HTR-8/SVneo (cell line): Measurements from ENCODE around the gene ISCA2.

ENCODE experiments used
- DNase-seq: peaks from one replicate; pipeline ENCODE4 v3.0.0; 2011; ENCODE audit warnings: low spot score, mixed read lengths; ENCODE audit not compliant: insufficient read length
- FAIRE-seq: peaks from 2 replicates; lab custom pipeline; 2011; peaks lifted over from hg19 to GRCh38; lab: Jason Lieb, UNC

ISCA2 gene

DNA sequence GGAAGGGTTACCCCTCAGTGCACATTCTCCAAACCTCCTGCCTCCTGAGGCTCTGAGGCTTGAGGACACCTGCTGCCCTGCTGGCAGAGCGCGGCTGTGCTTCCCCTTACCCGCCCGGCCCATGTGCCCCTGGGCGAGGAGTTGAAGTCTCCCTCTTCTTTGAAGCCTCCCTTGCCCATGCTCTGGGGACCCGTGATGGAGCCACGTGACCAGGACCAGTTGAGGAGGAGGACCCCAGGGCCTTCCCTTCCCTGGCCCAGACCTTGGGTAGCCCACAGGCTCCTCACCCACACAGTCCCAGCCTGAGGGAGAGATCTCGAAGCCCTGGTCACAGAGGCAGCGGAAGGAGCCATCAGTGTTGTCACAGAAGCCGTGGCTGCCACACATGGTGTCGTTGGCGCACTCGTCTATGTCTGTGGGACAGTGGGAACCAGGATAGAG is 12.9 kb downstream of the ISCA2 start:
- DNase-seq (no peak), FAIRE-seq (peak; percentile 93)

DNA sequence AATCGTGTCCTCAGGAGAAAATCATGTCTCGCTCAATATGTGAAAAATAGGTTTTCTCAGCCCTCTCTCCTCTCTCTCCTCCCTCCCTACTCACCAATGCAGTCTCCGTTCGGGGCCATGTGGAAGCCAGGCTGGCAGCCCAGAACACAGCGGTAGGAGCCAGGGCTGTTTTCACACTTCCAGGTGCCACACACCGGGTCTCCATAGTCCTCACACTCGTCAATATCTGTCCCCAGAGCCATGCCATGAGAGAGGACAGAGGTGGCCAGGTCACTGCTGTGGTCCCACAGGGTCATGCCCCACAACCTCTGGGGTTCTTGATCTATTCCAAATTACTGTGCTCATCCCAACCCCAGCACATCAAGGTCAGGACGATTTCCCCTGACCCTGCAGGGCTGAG is 13.5 kb downstream of the ISCA2 start:
- DNase-seq (no peak), FAIRE-seq (no peak)

DNA sequence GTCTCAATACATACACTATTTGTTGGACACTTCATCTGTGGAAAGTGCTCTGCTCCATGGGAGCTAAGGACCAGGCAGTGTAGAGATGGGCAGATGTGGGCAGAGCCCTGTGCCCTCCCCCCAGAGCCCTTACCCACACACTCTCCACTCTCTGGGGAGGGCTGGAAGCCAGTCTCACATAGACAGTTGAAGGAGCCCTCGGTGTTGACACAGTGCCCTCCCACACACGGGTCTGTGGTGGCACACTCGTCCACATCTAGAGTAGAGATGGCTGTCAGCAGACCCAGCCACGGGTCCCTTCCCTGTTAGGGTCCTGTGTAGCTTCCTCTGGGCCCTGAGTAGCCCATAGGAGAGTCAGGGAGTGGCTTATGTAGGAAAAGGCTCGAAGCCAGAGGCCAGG is 14.3 kb downstream of the ISCA2 start:
- DNase-seq (no peak), FAIRE-seq (peak; percentile 84)

DNA sequence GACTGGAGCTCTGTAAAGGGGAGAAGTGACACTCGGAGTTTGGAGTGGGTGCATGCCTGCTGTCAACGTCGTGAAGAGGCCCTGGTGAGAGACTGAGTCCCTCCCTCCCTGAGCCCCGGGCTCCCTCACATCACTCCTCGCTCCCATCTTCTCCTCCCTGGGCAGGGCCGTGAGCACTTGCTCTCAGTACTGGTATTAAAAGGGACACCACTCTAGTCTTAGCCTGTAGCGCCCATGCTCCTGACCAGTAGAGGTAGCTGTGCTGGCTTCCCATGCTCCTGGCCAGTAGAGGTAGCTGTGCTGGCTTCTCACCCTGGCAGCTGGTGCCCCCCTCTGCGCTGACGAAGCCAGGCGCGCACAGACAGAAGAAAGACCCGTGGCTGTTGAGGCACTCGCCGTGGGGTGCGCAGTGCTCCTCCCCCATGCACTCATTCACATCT is 14.7 kb downstream of the ISCA2 start:
- FAIRE-seq = peak; percentile 73
- DNase-seq = no peak

DNA sequence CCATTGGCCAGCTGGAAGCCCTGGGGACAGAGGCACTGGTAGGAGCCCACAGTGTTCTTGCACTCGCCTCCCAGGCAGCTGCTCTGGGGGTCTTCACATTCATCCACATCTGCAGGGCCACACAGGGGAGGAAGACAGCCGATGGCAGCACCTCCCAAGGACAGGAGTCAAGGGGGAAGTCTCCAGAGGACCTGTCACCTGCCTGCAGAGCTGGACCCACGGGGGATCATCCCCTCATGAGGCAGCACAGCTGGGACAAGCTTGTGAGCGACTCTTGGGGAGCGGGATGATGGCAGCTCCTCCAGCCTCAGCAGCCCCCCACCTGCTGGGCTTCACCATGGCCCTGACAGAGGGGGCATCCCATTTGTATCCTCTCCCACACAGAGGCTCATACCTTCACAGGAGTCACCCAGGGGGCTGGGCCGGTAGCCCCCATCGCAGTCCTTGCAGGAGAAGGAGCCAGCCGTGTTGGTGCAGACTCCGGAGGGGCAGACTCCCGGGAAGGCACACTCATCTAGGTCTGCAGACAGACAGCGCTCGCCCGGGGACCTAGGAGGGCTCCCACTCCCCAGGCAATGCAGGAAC is 15.4 kb downstream of the ISCA2 start:
- DNase-seq (no peak), FAIRE-seq (peak; percentile 36)

DNA sequence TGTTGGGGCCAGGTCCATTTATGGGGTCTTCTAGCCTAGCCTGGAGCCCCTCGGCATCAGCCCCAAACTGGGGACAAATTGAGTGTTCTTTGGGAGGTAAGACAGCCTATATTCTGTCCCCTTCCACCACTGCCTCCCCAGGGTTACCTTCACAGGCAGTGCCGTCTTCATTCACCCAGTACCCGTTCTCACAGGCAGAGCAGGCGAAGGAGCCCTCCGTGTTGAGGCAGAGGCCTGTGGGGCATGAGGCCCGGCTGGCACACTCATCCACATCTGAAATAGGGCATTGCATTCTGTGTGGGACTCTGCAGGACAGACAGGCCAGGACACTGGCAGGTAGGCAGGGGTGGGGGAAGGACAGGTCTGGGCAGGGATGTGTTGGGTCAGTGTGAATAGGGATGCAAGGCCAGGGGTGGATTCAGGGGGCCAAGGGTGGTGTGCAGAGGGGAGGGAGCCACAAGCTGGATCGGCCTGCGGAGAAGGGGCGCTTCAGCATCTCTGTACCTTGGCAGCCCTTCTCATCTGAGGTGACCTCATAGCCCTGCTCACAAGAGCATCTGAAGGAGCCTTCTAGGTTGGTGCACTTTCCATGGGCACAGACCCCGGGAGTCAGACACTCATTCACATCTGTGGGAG is 16.1 kb downstream of the ISCA2 start:
- peak; percentile 95 for FAIRE-seq
- DNase-seq = no peak

DNA sequence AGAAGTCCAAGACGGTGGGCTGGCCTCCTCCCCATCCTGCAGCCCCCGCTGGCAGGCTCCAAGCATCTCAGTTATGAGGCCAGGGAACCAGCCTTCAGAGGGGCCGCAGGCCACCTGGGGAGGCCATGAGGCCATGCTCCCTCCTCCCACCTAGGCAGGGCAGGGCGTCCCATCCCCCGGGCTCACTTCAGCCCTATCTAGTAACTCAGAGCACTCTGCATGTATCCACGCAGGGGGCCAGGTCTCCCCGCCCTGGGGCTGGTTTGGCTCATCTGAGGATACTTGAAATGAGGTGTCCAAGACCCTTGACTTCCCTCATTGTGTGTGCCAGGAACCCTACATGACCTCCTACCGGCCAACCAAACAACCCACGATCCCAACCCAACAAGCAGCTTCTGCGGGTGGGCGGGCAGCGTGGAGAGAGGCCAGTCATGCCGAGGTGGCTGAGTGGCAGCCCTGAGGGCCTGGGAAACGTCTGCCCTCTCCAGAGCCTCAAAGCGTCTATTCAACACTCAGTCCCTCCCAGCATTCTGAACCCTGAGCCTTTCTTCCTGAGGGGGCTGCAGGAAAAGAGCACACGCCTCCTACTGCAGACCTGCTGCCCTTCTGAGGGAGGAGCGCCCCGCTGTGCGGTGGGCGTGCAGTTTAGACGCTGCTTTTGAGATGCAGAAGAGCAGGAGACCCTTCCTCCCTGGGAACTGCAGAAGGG is 16.8 kb downstream of the ISCA2 start:
- FAIRE-seq = no peak
- DNase-seq = no peak

DNA sequence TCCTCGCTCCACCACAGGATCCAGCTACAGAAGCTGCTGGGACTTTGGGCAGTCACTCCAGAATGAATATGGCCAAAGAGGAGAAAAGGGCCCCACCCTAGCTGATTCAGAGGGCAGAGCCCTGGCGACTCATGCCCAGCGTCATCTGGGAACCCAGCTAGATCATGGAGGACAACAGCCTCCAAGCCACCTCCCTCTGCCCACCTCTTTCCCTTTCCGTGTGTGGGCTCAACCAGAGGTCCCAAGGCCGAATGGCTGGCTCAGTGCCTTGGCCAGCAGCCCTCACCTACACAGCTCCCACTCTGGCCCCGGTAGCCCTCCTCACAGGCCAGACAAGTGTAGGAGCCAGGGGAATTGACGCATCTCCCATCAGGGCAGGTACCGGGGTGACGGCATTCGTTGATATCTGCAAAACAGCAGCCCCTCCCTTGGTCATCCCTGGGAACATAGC is 17.4 kb downstream of the ISCA2 start:
- DNase-seq (peak; percentile 73), FAIRE-seq (peak; percentile 94)

DNA sequence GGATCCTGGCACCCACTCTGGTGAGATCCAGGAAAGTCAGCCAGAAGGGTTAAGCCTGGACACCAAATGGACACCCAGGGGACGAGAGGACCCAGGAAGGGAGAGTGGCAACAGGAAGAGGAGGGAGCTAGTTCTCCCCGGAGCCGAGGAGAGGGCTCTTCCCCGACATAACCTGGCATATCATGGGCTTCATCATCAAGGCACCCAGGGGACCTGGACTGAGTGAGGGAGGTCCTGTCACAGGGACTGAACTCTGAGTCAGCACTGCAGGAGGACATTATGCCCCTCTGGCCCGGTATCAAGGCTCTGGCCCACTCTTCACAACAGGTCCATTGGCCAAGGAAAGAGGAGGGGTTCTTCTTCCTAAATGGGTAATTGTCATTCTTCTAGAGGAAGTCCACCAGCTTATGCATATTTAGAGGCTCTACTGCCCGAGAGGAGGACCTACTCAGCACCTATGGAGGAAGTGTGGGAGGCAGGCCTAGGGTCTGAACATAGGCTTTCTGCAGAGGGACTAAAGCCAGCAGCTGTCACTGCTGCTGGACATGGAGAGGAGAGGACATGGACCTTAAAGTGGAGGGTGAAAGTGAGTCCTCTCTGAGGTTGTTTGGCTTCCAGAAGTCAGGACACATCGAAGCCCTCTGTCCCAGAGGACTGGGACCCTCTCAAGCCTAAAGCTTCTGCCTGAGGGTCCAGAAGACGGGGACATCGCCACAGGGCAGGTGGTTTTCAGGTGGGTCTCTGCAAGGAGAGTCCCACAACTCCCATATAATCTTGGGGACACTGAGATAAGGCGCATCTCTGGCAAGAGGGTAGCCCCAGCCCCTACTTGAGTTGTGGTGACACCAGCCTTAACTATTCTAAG is 18.6 kb downstream of the ISCA2 start:
- no peak for DNase-seq
- FAIRE-seq = peak; percentile 31

DNA sequence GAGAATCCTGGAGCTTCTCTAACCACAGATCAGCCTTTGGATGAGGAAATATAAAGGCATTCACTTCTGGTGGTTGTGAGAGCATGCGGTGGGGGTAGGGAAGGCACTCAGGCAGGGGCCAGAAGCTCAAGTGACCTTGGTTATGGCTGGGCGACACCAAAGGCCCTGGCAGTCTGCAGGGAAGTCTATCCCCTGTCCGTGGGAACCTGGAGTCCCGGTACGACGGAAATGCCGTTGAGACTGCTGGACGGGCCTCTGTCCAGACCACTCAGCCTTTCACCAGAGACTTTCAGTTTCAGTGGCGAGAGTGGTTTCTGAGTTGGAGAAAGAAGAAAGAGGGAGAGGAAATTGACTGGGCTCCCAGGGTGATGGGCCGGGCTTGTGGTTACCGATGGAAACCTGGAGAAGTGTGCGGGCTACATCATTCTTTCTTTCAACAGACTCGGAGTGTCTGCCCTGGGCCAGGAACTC is 20.9 kb downstream of the ISCA2 start:
- peak; percentile 55 for FAIRE-seq

DNA sequence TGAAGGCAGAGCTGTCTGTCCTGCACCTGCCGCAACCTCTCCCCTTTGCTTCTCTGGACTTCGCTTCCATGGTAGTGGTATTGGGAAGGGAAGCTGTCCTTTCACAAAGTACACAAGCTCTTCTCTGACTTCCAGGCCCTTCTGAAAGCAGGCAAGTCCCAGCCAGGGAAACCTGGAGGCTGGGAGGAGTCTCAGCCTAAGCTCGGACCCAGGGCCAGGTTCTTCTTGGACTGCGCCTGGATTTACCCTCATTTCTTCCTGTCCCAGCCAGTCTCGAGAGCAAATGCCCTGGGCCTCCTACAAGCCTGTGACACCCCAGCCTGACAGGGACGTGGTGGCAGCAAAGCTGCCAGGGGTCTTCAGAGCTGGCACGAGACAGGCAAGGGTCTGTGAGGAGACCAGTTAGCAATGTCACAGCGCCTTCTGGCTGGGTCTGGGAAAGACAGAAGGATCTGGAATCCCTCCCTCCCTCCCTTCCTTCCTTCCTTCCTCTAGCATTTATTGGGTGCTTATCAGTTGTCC is 22.4 kb downstream of the ISCA2 start:
- FAIRE-seq = peak; percentile 16
- no peak for DNase-seq

More for the DNA sequence above, 20.9 kb downstream of the ISCA2 start:
- no peak for DNase-seq

DNA sequence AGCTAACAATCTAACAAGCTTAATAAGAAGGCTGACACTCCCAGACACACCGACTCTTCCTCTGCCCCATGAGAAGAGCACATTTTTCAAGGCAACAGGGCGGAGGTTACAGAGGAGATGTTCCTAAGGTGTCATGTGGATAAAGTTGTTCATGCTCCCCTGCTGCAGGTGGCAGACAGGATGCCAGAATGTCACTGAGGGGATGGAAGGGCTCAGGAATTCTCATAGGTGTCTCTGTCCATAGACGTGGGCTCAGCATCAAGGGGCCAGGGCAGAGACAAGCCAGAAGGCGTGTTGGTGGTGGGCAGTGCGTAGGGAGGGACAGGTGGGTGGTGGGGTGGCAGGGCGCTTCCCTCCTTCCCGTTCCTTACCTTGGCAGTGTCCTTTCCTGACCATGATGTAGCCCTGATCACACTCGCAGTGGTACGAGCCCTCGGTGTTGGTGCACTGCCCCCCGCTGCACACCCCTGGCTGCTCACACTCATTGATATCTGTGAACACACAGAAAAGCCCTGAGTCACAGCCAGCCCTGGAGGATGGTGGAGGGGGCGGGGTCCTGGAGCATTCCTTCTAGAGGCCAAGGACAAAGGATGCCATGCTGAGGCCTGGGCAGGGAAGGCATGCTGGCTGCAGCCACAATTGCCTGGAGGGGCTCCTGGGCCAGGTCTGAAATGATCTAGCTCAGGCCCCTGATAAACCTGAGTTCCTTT is 23.0 kb downstream of the ISCA2 start:
- peak; percentile 90 for FAIRE-seq
- DNase-seq = peak; percentile 70

DNA sequence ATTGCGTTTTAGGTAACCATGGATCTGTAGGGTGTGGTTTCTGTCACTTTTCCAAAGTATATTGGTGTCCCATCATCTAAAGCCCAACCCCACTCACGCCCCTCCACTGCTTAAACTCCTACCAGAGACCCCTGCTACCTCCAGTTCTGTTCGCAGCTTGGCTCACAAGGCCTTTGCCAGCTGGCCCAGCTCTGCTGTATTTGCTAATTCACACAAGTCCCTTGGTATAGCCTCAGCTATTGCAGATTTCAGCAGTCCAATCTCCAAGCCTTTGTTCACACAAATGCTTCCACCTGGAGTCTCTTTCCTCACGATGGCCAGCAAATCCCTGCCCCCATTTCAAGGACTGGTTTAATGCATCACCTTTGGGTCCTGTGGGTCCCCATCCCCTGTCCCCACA is 24.2 kb downstream of the ISCA2 start:
- FAIRE-seq (peak; percentile 31), DNase-seq (no peak)

DNA sequence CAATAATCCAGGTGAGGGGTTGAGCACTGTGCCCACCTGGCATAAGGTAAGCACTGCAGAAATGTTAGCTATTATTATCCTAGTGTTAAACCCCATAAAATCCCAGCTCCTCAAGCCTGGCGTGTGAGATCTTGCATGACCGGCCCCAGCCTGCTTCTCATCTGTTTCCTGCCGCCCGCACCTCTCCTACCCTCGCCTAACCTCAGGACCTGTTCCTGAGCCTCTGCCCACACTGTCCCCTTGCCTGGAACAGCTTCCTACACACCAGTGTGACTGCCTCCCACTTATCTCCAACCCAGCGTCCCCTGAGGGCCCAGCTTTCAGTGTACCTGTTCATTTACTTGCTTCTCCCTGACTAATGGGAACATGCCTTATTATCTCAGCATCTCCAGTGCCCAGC is 24.7 kb downstream of the ISCA2 start:
- DNase-seq (no peak), FAIRE-seq (peak; percentile 67)

DNA sequence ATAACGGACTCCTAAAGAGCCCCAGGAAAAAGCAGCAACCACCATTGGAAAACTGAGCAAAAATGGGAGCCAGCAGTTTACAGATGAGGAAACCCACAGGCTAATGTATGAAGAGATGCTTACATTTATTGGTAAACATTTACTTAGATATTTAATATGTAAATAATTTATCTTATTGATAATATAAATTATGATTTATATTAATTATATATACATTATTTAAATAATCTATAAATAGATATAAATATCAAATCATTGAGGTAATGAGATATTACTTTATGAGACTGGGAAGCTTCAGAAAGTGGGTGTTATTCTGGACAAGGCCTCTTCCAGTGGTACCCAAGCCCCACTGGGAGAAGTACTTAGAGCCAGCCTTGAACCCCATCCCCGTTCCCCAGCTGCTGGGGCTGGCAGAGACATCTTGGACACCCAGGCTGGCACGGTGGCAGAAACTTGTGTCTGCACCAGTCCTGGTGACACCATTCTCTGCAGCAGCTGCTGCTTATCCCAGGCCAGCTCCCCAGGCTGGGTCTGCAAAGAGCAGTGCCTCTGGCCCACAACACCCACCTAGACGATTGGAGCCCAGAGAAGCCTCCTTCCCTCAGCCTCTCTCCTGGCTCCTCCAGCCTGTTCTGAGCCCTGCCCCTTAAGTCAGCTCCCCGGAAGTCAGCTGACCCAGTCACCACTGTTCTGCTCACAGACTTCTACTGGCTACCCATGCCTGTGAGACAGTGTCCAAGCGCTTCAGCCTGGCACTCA is 25.9 kb downstream of the ISCA2 start:
- DNase-seq (no peak), FAIRE-seq (no peak)

DNA sequence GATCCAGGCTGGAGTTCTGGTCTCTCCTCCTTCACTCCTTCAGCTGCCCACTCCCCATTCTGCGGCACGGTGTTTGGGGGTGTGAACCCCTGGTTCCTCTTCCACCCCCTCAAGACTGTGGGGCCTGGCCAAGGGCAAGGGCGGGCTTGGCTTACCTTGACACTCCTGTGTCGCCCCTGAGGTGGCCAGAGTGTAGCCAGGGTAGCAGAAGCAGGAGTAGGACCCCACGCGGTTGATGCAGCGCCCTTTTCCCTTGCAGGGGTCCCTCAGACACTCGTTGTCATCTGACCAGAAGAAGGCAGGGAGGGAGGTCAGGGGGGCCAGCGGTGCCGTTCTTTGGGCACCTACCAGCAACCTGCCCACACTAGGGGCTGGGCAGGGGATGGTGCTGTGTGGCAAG is 28.2 kb downstream of the ISCA2 start:
- DNase-seq (no peak), FAIRE-seq (no peak)

DNA sequence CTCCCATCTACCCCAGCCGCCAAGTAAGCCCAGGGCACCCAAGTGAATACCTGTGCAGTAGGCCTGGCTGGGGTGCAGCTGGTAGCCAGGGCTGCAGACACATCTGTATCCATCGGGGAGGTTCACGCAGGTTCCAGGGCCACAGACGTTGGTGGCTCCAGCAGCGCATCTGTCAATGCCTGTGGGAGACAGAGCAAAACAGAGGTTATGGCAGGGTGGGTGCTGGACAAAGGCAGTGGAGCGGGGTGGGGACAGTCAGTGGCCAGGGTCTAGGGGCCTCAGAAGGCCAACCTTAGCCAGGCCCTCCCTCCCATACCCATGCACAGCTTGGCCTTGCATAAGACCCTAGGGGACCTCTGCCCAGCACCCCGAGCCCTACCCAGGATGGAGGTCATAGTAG is 29.2 kb downstream of the ISCA2 start:
- DNase-seq (no peak), FAIRE-seq (peak; percentile 57)

DNA sequence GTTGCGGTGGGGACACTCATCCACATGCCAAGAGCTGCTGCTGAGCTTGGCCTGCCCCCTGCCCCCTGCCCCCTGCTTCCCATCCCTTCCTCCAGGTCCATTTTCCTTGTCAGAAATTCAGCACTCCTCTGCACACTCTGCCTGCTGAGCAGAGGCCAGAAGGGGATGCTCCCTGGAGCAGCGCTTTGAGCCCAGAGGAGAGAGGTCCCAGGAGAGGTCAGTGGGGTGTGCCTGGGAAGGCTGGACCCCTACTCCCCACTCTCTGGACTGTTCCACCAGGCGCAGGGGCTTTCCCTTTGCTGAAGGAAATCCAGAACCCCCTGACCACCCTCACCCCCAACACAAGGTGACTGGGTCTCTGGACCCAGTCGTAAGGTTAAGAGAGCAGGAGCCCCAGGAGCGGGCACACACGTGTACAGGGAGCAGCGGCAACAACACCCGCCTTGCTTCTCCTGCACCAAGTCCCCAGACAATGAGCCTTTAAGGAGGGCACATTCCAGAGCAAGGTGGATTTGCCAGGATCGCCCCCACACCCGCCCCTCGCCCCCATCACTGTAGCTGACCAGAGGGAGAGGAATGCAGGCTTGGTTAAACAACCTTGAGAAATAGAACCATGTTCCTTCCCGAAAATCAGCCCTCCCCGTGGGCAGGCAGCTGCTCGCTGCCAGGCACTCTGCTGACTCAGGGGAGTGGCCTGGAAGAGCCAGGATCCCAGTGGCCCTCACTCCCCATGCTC is 30.7 kb downstream of the ISCA2 start:
- DNase-seq (no peak), FAIRE-seq (peak; percentile 69)
